SU-DHL-6 (cell line): ENCODE results near the gene PRKAG3.

ENCODE experiments used
- H2AFZ ChIP-seq: fragments of 200-600 bp; sonication (generic); 2 replicates; pipeline ENCODE4 v1.6.1; 2014; ENCODE audit warnings: low read depth, mild to moderate bottlenecking, moderate library complexity, mixed read lengths, antibody characterized with exemption, low read length; ENCODE audit not compliant: severe bottlenecking
- H3F3A ChIP-seq: fragments of 200-600 bp; shearing (Covaris generic); 2 replicates; pipeline ENCODE4 v1.6.0; 2016; ENCODE audit warnings: antibody characterized with exemption, mild to moderate bottlenecking; ENCODE audit not compliant: insufficient read depth
- H3K27ac ChIP-seq: fragments of 200-600 bp; sonication (generic); 2 replicates; pipeline ENCODE4 v1.5.1; 2016; ENCODE audit warnings: low read depth, mild to moderate bottlenecking, low read length, moderate library complexity, mixed read lengths
- H3K27me3 ChIP-seq: fragments of 200-600 bp; sonication (generic), shearing (Covaris generic); 2 replicates; pipeline ENCODE4 v1.6.0; 2014; ENCODE audit warnings: mild to moderate bottlenecking, low read length
- H3K36me3 ChIP-seq: fragments of 200-600 bp; sonication (generic); 2 replicates; pipeline ENCODE4 v1.6.1; 2014; ENCODE audit warnings: mild to moderate bottlenecking, low read length, mixed read lengths
- H3K4me2 ChIP-seq: fragments of 300-600, 200-600 bp; shearing (Covaris generic), sonication (generic); 2 replicates; pipeline ENCODE4 v1.6.0; 2014; ENCODE audit warnings: low read length, low read depth, mild to moderate bottlenecking; ENCODE audit not compliant: poor library complexity, severe bottlenecking
- H3K4me3 ChIP-seq: fragments of 200-600 bp; sonication (generic); 2 replicates; pipeline ENCODE4 v1.5.1; 2014; ENCODE audit warnings: antibody characterized with exemption, low read length, mild to moderate bottlenecking, mixed read lengths; ENCODE audit not compliant: insufficient read depth, poor library complexity, severe bottlenecking
- H3K79me2 ChIP-seq: fragments of 200-600 bp; sonication (generic); 2 replicates; pipeline ENCODE4 v1.6.1; 2014; ENCODE audit warnings: mild to moderate bottlenecking, low read length, moderate library complexity; ENCODE audit not compliant: insufficient read depth
- H3K9ac ChIP-seq: fragments of 200-600 bp; sonication (generic); 2 replicates; pipeline ENCODE4 v1.7.0; 2014; ENCODE audit warnings: mild to moderate bottlenecking, low read length
- H3K9me2 ChIP-seq: fragments of 200-600 bp; sonication (generic); replicated peaks from 2 replicates; pipeline ENCODE4 v1.6.1; 2014; ENCODE audit warnings: low read length; ENCODE audit not compliant: insufficient read depth
- H3K9me3 ChIP-seq: fragments of 200-600 bp; sonication (generic); 2 replicates; pipeline ENCODE4 v1.6.1; 2014; ENCODE audit warnings: low read length, mixed read lengths; ENCODE audit not compliant: insufficient read depth
- H4K20me1 ChIP-seq: fragments of 200-600 bp; sonication (generic); 2 replicates; pipeline ENCODE4 v1.6.1; 2014; ENCODE audit warnings: low read depth, mild to moderate bottlenecking, antibody characterized with exemption, low read length, moderate library complexity, mixed read lengths
- EZH2phosphoT487 ChIP-seq: fragments of 200-600 bp; sonication (generic), shearing (Covaris generic); conservative IDR thresholded peaks from 2 replicates; pipeline ENCODE4 v1.6.1; 2018; ENCODE audit warnings: mild to moderate bottlenecking, antibody characterized with exemption, low read length, moderate library complexity, mixed read lengths
- TF ChIP-seq, protein P1 (sequence below): fragments of 200-600 bp; sonication (generic); IDR thresholded peaks from one replicate; pipeline ENCODE4 v1.5.1; 2017; ENCODE audit warnings: antibody characterized with exemption, mild to moderate bottlenecking, low read length, moderate library complexity; ENCODE audit not compliant: insufficient read depth, poor library complexity, severe bottlenecking

PRKAG3 gene

DNA sequence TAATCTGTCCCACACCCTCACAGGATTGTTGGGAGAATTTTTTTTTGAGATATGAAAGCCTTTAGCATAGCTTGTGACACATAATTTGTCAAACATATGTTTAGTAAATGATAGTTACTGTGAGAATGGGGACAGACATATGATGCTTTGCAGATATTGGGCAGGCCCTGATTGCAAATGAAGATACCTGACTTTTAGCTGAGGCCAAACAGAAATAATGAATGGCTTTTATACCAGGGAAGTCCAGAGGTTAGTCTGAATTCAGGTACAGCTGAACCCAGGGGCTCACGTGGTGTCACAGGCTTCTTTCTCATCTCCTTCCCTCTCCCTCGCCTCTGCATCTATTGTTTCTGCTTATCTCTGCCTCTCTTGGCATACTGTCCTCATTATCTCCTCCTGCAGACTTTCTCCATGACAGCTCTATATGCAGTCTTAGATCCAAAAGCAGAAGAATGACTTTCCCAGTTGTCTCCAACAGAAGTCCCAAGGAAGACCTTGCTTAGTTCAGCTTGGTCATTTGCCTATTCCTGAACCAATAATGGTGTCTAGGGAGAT, 44.2 kb upstream of the PRKAG3 start:
- Histone ChIP-seq H3K9me3 (no peaks in the 10 kb centered on the region), H2AFZ (no peak overlapping the region), H3F3A (peaks cover 14% of the 10 kb centered on the region), H3K27me3 (no peaks in the 10 kb centered on the region), H3K4me3 (no peak overlapping the region), H3K9me2 (no peaks in the 10 kb centered on the region), H4K20me1 (no peaks in the 10 kb centered on the region), H3K27ac (no peak overlapping the region), H3K4me2 (no peak overlapping the region), H3K79me2 (peaks cover under 1% of the 10 kb centered on the region; the same call in 1 of the 2 replicates), H3K9ac (no peak overlapping the region), H3K36me3 (no peaks in the 10 kb centered on the region)
- TF ChIP-seq, protein P1, sequence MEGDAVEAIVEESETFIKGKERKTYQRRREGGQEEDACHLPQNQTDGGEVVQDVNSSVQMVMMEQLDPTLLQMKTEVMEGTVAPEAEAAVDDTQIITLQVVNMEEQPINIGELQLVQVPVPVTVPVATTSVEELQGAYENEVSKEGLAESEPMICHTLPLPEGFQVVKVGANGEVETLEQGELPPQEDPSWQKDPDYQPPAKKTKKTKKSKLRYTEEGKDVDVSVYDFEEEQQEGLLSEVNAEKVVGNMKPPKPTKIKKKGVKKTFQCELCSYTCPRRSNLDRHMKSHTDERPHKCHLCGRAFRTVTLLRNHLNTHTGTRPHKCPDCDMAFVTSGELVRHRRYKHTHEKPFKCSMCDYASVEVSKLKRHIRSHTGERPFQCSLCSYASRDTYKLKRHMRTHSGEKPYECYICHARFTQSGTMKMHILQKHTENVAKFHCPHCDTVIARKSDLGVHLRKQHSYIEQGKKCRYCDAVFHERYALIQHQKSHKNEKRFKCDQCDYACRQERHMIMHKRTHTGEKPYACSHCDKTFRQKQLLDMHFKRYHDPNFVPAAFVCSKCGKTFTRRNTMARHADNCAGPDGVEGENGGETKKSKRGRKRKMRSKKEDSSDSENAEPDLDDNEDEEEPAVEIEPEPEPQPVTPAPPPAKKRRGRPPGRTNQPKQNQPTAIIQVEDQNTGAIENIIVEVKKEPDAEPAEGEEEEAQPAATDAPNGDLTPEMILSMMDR: no peak
- no peak for TF ChIP-seq EZH2phosphoT487

DNA sequence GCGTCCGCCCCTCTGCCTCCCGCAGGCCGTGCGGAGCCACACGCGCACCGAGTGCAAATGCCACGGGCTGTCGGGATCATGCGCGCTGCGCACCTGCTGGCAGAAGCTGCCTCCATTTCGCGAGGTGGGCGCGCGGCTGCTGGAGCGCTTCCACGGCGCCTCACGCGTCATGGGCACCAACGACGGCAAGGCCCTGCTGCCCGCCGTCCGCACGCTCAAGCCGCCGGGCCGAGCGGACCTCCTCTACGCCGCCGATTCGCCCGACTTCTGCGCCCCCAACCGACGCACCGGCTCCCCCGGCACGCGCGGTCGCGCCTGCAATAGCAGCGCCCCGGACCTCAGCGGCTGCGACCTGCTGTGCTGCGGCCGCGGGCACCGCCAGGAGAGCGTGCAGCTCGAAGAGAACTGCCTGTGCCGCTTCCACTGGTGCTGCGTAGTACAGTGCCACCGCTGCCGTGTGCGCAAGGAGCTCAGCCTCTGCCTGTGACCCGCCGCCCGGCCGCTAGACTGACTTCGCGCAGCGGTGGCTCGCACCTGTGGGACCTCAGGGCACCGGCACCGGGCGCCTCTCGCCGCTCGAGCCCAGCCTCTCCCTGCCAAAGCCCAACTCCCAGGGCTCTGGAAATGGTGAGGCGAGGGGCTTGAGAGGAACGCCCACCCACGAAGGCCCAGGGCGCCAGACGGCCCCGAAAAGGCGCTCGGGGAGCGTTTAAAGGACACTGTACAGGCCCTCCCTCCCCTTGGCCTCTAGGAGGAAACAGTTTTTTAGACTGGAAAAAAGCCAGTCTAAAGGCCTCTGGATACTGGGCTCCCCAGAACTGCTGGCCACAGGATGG, 42.0 kb upstream of the PRKAG3 start:
- H3K9ac ChIP-seq: no peak overlapping the region
- H3K4me3 ChIP-seq: no peak overlapping the region
- no peaks in the 10 kb centered on the region for H3K9me2 ChIP-seq
- H3K27me3 ChIP-seq: no peaks in the 10 kb centered on the region
- no peaks in the 10 kb centered on the region for H3K9me3 ChIP-seq
- H4K20me1 ChIP-seq: no peaks in the 10 kb centered on the region
- H3K36me3 ChIP-seq: no peaks in the 10 kb centered on the region
- no peaks in the 10 kb centered on the region for H3K79me2 ChIP-seq
- TF ChIP-seq, protein P1: no peak
- TF ChIP-seq EZH2phosphoT487: no peak
- no peak overlapping the region for H3K4me2 ChIP-seq
- no peak overlapping the region for H2AFZ ChIP-seq
- peaks cover 3% of the 10 kb centered on the region for H3F3A ChIP-seq
- H3K27ac ChIP-seq: no peak overlapping the region

GRCh38 chr2:218872645-218873358, 41.2 kb upstream of the PRKAG3 start:
- H3K9me2 ChIP-seq: no peaks in the 10 kb centered on the region
- no peak overlapping the region for H2AFZ ChIP-seq
- H3K4me3 ChIP-seq: no peak overlapping the region
- H3K4me2 ChIP-seq: no peak overlapping the region
- H4K20me1 ChIP-seq: no peaks in the 10 kb centered on the region
- no peak overlapping the region for H3K27ac ChIP-seq
- H3K9ac ChIP-seq: no peak overlapping the region
- H3K27me3 ChIP-seq: no peaks in the 10 kb centered on the region
- no peaks in the 10 kb centered on the region; the same call in 1 of the 2 replicates for H3F3A ChIP-seq
- no peaks in the 10 kb centered on the region for H3K36me3 ChIP-seq
- no peak for TF ChIP-seq EZH2phosphoT487
- TF ChIP-seq, protein P1: no peak
- H3K79me2 ChIP-seq: no peaks in the 10 kb centered on the region
- no peaks in the 10 kb centered on the region for H3K9me3 ChIP-seq
